SK-N-SH (cell line): ENCODE results near the gene MINDY4. TPM values are rescaled to one million over a fixed set of nuclear protein-coding genes. Genes with fewer than 3 reads are reported as not detected.

Source experiments
- CTCF ChIA-PET: fragments of 300-600, 350-600 bp; formaldehyde crosslinking; extraction: SDS; loops from one replicate; lab custom pipeline; 2021; lab: Yijun Ruan, JAX
- POLR2A ChIA-PET: fragments of 350-600 bp; sonication (Branson Sonifier 250); formaldehyde crosslinking; extraction: SDS; loops from one replicate; lab custom pipeline; 2020; ENCODE audit warnings: antibody characterized with exemption, inconsistent platforms; lab: Yijun Ruan, JAX
- DNase-seq: peaks from one replicate; pipeline ENCODE4 v3.0.0; 2012
- H2AFZ ChIP-seq: fragments of 200-600 bp; sonication (generic); 2 replicates; pipeline ENCODE4 v1.8.1; 2016; ENCODE audit warnings: antibody characterized with exemption, mild to moderate bottlenecking, low read depth
- H3F3A ChIP-seq: fragments of 200-600 bp; sonication (generic); replicated peaks from 2 replicates; pipeline ENCODE3; 2016; ENCODE audit warnings: antibody characterized with exemption, mild to moderate bottlenecking; ENCODE audit not compliant: insufficient read depth
- H3K27ac ChIP-seq, 2 experiments: fragments of 200-500 bp in 1 of 2; fragments of 200-600 bp in 1 of 2; sonication (Bioruptor generic) in 1 of 2; sonication (generic), shearing (Covaris generic) in 1 of 2; 2 replicates each; pipeline versions ENCODE4 v1.5.1 to v1.6.1; 2014 to 2016; ENCODE audit warnings: low read depth in 2 of 2, inconsistent platforms in 1 of 2, low read length in 1 of 2, mild to moderate bottlenecking in 1 of 2, mixed read lengths in 1 of 2
- H3K27me3 ChIP-seq: fragments of 200-600 bp; sonication (generic), shearing (Covaris generic); 2 replicates; pipeline ENCODE4 v1.6.1; 2016; ENCODE audit warnings: mixed run types; ENCODE audit not compliant: insufficient read depth
- H3K36me3 ChIP-seq, 2 experiments: fragments of 200-500 bp in 1 of 2; fragments of 200-600 bp in 1 of 2; sonication (Bioruptor generic) in 1 of 2; sonication (generic) in 1 of 2; replicated peaks in 1 of 2; 2 replicates each; pipeline versions ENCODE3 to v1.5.1; 2014 to 2016; ENCODE audit warnings: low read length in 1 of 2, mild to moderate bottlenecking in 1 of 2; ENCODE audit not compliant: insufficient read depth in 2 of 2, control insufficient read depth in 1 of 2
- H3K4me1 ChIP-seq, 2 experiments: fragments of 200-500 bp in 1 of 2; fragments of 200-600 bp in 1 of 2; sonication (Bioruptor generic) in 1 of 2; sonication (generic), shearing (Covaris generic) in 1 of 2; 2 replicates each; pipeline versions ENCODE4 v1.5.1 to v1.6.1; 2014 to 2016; ENCODE audit warnings: low read depth in 1 of 2, low read length in 1 of 2, mixed run types in 1 of 2; ENCODE audit not compliant: insufficient read depth in 2 of 2, control insufficient read depth in 1 of 2
- H3K4me2 ChIP-seq: fragments of 200-600 bp; sonication (generic), shearing (Covaris generic); 2 replicates; pipeline ENCODE4 v1.6.1; 2017; ENCODE audit warnings: mixed run types
- H3K4me3 ChIP-seq, 2 experiments: fragments of 200-500 bp in 1 of 2; fragments of 200-600 bp in 1 of 2; sonication (Bioruptor generic) in 1 of 2; sonication (generic), shearing (Covaris generic) in 1 of 2; 2 replicates each; pipeline versions ENCODE4 v1.5.1 to v1.8.1; 2014 to 2016; ENCODE audit warnings: low read depth in 2 of 2, inconsistent platforms in 1 of 2, low read length in 1 of 2, mild to moderate bottlenecking in 1 of 2, mixed read lengths in 1 of 2, moderate library complexity in 1 of 2
- H3K79me2 ChIP-seq: fragments of 200-600 bp; sonication (generic); 2 replicates; pipeline ENCODE4 v1.8.1; 2017; ENCODE audit warnings: mild to moderate bottlenecking; ENCODE audit not compliant: insufficient read depth
- H3K9ac ChIP-seq: fragments of 200-600 bp; sonication (generic); 2 replicates; pipeline ENCODE4 v1.6.1; 2017; ENCODE audit warnings: mixed run types
- H3K9me2 ChIP-seq: fragments of 200-600 bp; sonication (generic); 2 replicates; pipeline ENCODE4 v1.6.1; 2017; ENCODE audit warnings: mixed run types
- H3K9me3 ChIP-seq: fragments of 200-600 bp; sonication (generic); 2 replicates; pipeline ENCODE4 v1.6.1; 2017; ENCODE audit warnings: mixed run types, mild to moderate bottlenecking, moderate library complexity
- H4K20me1 ChIP-seq: fragments of 200-600 bp; sonication (generic); 2 replicates; pipeline ENCODE4 v1.6.1; 2017; ENCODE audit warnings: mild to moderate bottlenecking, mixed run types; ENCODE audit not compliant: insufficient read depth
- IRF3 ChIP-seq: fragments of 150-350 bp; IDR thresholded peaks from 2 replicates; pipeline ENCODE4 v1.6.1; 2016; ENCODE audit warnings: mild to moderate bottlenecking, low read depth, low read length
- NRF1 ChIP-seq: IDR thresholded peaks from 2 replicates; pipeline ENCODE4 v1.6.1; 2012; ENCODE audit warnings: low read depth, mild to moderate bottlenecking, low read length
- REST ChIP-seq: IDR thresholded peaks from 2 replicates; pipeline ENCODE4 v1.6.1; 2012; ENCODE audit warnings: mild to moderate bottlenecking, low read depth, low read length, moderate library complexity
- SIN3A ChIP-seq: IDR thresholded peaks from 2 replicates; pipeline ENCODE4 v1.6.1; 2012; ENCODE audit warnings: low read depth, mild to moderate bottlenecking, low read length, moderate library complexity, borderline replicate concordance
- TAF1 ChIP-seq: IDR thresholded peaks from 2 replicates; pipeline ENCODE4 v1.6.1; 2012; ENCODE audit warnings: low read depth, mild to moderate bottlenecking, low read length, moderate library complexity, borderline replicate concordance
- YY1 ChIP-seq: IDR thresholded peaks from 2 replicates; pipeline ENCODE4 v1.4.0; 2012; ENCODE audit warnings: low read depth, mild to moderate bottlenecking
- WGBS: methylation state at CpG from one replicate; pipeline ENCODE4 v1.1.6; 2017; ENCODE audit warnings: low lambda C conversion rate; 5-methylcytosine and 5-hydroxymethylcytosine counted together
- polyA plus RNA-seq, 3 experiments: library from polyadenylated mRNA; depleted of rRNA; stranded (reverse); fragments of >200 nt; gene quantifications; 2 replicates each; pipeline ENCODE4 v1.2.3, GENCODE V29; 2012

The MINDY4 gene
- polyA plus RNA-seq, 1 of the 3 experiments (the other 2 are of a cell fraction) = 1.8 TPM

GRCh38 chr7:30816645-30817370 lies 45.6 kb downstream of the MINDY4 start:
- no peak overlapping the region for H3K4me2 ChIP-seq
- no peak overlapping the region for H3K4me3 ChIP-seq

More at GRCh38 chr7:30816645-30817370, 45.6 kb downstream of the MINDY4 start:
- WGBS = 93% methylated on average over 6 of the region's 6 CpGs
- Histone ChIP-seq H3K36me3 (peaks cover 0 to 2% of the 10 kb centered on the region in 2 experiments), H2AFZ (no peak overlapping the region), H3K4me1 (no peaks in the 10 kb centered on the region; a peak in 1 of 4 replicates), H3K9ac (no peak overlapping the region), H3K9me3 (no peaks in the 10 kb centered on the region), H4K20me1 (no peaks in the 10 kb centered on the region), H3K79me2 (no peaks in the 10 kb centered on the region), H3K27me3 (no peaks in the 10 kb centered on the region), H3K9me2 (no peaks in the 10 kb centered on the region)
- ChIA-PET POLR2A (no interaction called here), CTCF (interaction anchor here (1.4 to 1.9 kb wide), 2 partner anchors 9 to 122 kb away, joined by 4 to 10 read pairs; no protein-coding TSS in a partner anchor)
- no peak for DNase-seq
- TF ChIP-seq NRF1 = no peak
- no peak for TF ChIP-seq TAF1
- no peak for TF ChIP-seq SIN3A
- TF ChIP-seq YY1 = no peak
- no peak for TF ChIP-seq IRF3
- TF ChIP-seq REST = no peak
- TF ChIP-seq, all 33 proteins: peak for 0
- peaks cover 3% of the 10 kb centered on the region for H3F3A ChIP-seq
- no peak overlapping the region for H3K27ac ChIP-seq
